Activated naive CD4-positive, alpha-beta T cell treated with anti-CD3 and anti-CD28 coated beads, Interleukin-2, amount 50 U/mL, for 72 hours (primary cell): ENCODE measurements around the gene TMEM132C. TPM values are rescaled to one million over a fixed set of nuclear protein-coding genes. Genes with fewer than 3 reads are reported as not detected.

Experiments
- ATAC-seq, 2 donors: fragments of 150-1000 bp; cut with Tn5 transposase; 2 replicates each; pipeline ENCODE4 v1.10.0; 2021; ENCODE audit warnings: mild to moderate bottlenecking in 2 of 2, moderate library complexity in 2 of 2
- DNase-seq, 2 donors: peaks; one replicate each; pipeline ENCODE4 v3.0.0; 2021 to 2022; ENCODE audit warnings: low spot score in 2 of 2
- H3K27ac Mint-ChIP-seq, 2 donors: one replicate each; pipeline ENCODE4 v1.8.0; 2022; ENCODE audit warnings: mild to moderate bottlenecking in 2 of 2, mixed read lengths in 2 of 2
- H3K36me3 Mint-ChIP-seq, 2 donors: one replicate each; pipeline ENCODE4 v1.8.0; 2022; ENCODE audit warnings: mixed read lengths in 2 of 2
- H3K9me3 Mint-ChIP-seq, 2 donors: one replicate each; pipeline ENCODE4 v1.8.0; 2022; ENCODE audit warnings: mixed read lengths in 2 of 2
- total RNA-seq, 2 donors: library from RNA; stranded (reverse); gene quantifications; one replicate each; pipeline ENCODE4 v1.2.3, GENCODE V29; 2022

TMEM132C gene
- total RNA-seq, 2 donors from 2014 or later, result not detected

DNA sequence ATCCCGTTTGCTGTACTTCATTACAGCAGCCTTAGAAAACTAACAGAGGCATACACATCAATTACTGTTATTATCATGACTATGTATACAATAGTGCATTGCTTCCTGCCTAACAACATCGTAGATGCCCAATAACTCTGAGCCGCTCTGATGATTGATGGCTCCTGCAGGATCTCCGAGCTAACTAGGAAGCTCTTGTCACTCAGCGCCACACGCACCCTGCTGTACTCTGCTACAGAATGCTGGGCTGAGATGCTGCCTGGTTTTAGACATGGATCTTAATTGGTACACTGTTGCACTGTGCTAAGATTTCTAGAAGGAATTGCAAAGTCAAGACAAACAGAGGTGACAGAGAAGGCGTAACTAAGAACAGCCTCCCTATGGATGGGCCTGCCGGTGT is 387.5 kb downstream of the TMEM132C start:
- no peak for ATAC-seq

DNA sequence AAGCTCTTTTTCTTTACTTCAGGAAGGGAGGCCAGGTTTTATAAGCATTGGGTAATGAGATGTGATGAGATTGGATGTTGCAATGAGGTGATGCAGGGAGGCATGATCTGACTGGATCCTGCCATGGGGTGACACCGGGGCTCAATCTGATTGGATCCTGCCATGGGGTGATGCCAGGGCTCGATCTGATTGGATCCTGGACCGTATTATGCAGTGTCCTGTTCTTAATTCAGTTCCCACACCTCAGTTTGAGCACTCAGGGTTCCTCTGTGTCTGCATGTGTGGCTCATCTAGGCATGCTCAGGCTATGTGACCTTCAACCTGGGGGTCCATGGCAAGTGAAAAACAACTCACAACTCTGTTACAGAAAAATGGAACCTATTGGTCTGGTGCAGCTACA is 390.4 kb downstream of the TMEM132C start:
- ATAC-seq (no peak), DNase-seq (no peak)
- Mint-ChIP-seq H3K27ac (no peak overlapping the region), H3K9me3 (no peaks in the 10 kb centered on the region), H3K36me3 (peaks cover 0 to 4% of the 10 kb centered on the region in 2 donors)

More for the DNA sequence above, 387.5 kb downstream of the TMEM132C start:
- peaks cover 0 to 4% of the 10 kb centered on the region in 2 donors for H3K9me3 Mint-ChIP-seq
- DNase-seq, result no peak
- H3K36me3 Mint-ChIP-seq, result peaks cover 0 to 10% of the 10 kb centered on the region in 2 donors
- H3K27ac Mint-ChIP-seq, result no peak overlapping the region

DNA sequence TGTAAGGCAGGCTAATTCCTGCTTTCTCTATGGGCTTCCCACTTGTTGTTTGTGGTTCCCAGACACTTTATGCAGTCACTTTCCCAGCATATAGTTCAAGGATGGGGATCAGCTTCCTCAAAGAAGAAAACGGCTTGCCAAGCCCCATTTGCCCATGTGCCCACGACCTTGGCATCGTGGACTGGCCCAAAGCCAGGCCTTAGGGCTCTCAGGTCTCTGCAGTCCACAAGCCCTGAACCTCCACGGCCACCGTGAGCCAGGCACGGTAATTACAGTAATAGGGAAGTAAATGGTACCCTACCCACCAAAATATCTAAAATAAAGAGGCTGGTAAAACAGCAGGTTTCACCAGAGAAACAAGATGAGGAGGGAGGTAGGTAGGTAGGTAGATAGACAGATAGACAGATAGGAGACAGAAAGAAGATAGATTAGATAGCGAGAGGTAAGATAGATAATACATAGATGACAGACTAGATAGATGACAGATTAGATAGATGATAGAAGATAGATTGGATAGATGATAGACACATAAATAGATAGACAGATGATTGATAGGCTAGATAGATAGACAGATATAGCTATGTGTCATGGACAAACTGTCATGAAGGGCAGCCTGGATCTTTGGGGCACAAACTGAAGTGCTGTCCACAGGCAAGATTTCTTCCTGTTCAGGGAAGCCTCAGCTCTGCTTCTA is 393.7 kb downstream of the TMEM132C start:
- Mint-ChIP-seq H3K9me3 (peaks cover 7 to 9% of the 10 kb centered on the region in 2 donors), H3K27ac (no peak overlapping the region), H3K36me3 (peaks cover 0 to 4% of the 10 kb centered on the region in 2 donors)
- no peak for DNase-seq
- ATAC-seq, result no peak

DNA sequence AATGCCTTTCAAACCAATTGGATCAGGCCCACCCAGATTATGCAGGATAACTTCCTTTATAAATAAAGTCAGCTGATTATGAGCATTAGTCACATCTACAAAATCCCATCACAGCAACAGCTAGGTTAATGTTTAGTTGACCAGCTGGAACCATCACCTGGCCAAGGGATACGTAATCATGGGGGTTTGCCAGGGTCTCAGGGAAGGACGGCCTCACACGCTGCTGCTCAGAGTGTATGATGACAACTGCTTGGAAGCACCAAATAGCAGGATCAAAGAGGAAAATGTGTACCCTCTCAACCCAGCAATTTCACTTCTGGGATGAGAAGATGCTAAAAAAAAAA is 394.2 kb downstream of the TMEM132C start:
- no peak for DNase-seq
- peaks cover 0 to 4% of the 10 kb centered on the region in 2 donors for H3K36me3 Mint-ChIP-seq
- no peak overlapping the region for H3K27ac Mint-ChIP-seq
- peaks cover 7 to 9% of the 10 kb centered on the region in 2 donors for H3K9me3 Mint-ChIP-seq
- no peak for ATAC-seq

DNA sequence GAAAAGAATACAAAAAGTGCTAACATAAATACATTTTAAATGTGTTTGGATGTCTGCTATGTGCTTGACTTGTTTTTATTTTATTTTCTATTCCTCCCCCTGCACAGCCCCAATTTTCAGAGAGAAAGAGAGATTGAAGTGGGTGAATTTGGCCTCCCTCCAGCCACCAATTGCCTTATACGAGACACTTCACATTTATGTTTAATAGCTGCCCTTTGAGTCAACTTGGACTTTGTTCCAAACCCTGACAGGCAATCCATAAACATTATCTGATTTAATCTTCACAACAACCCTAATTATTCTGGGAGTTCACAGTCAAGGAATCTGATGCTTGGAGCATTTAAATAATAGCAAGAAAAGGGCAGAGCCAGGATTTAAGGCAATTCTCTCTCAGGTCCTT is 395.1 kb downstream of the TMEM132C start:
- H3K27ac Mint-ChIP-seq, result no peak overlapping the region
- peaks cover 0 to 4% of the 10 kb centered on the region in 2 donors for H3K36me3 Mint-ChIP-seq

DNA sequence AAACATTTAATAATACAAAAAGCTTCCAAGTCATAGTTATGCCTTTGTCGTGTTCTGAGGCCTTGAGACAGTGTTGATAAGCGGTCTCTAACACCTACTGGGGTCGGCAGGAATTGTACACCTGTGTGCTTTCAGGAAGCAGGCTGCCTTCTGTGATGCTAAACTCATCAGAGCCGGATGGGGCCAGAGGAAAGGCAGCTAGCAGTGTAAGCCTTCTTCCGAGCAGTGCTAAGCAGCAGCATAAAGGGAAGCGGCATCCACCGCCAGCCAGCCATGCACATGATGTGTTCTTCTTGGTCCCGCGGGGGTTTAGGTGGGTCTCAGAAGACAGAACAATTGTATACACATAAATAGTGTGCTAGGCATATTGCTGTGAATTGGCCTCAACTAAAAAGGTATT is 397.5 kb downstream of the TMEM132C start:
- Mint-ChIP-seq H3K36me3 (no peaks in the 10 kb centered on the region), H3K9me3 (peaks cover 9 to 17% of the 10 kb centered on the region in 2 donors), H3K27ac (no peak overlapping the region)
- DNase-seq (no peak), ATAC-seq (no peak)

More for the DNA sequence above, 395.1 kb downstream of the TMEM132C start:
- ATAC-seq (no peak), DNase-seq (no peak)
- peaks cover 8 to 9% of the 10 kb centered on the region in 2 donors for H3K9me3 Mint-ChIP-seq

DNA sequence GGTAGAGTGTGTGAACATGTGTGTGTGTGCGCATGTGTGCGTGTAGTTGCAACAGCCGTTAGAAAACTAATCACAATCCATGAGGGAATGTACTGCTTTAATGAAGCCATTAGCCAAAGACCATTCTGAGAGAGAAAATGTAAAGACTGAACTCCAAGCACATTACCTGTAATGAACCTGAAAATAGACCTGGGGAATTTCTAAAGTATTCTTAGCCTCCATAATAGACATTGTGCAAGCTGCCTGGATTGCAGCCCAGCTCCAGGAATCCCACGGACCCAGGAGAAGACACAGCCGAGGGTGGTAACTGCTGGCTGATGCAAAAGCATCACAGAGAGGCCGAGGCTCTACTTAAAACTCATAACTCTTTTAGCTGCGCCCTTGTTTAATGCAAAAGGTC is 400.2 kb downstream of the TMEM132C start:
- no peak for DNase-seq
- no peaks in the 10 kb centered on the region for H3K36me3 Mint-ChIP-seq
- H3K9me3 Mint-ChIP-seq, result peaks cover 9 to 20% of the 10 kb centered on the region in 2 donors
- H3K27ac Mint-ChIP-seq, result no peak overlapping the region
- no peak for ATAC-seq

DNA sequence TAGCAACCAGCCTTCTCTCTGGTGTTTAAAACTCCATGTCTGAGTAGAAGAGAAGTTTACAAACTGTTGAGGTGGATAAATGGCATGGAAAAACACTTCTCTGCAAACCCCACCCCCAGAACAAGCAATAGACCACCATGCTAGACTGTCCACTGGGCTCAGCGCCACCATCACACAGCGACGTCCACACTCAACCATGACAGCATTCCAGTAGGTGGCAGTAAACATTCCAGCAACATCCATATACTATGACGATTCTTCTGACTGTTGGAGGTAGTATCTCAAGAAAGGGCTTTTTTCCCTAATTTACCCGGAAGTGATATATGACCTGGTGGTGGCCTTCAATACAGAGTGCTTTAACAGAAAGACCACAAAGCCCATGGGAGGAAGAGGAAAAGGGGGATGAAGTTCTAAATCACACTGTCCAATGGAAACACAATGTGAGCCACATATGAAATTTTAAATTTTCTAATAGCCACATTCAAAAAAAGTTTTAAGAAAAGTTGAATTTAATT is 404.6 kb downstream of the TMEM132C start:
- Mint-ChIP-seq H3K9me3 (peaks cover 0 to 18% of the 10 kb centered on the region in 2 donors), H3K36me3 (no peaks in the 10 kb centered on the region), H3K27ac (no peak overlapping the region)
- ATAC-seq (no peak), DNase-seq (no peak)

DNA sequence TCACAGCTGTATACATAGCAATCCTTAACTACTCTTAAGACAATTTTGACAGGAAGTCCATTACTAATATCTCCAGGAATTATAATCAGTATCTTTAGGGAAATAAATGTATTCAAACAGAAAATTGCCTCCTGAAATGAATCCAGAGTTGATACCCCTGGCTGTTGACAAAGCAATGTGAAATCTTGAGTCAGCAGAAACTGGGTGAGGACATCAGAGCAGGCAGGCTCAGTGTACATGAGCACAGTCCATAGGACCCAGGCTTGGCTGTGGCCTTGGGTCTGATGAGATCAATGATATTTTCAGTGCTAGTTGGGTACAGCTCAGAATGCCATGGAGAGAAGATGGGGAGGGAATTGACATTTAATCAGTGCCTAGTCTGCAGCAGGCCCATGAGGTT is 405.5 kb downstream of the TMEM132C start:
- peaks cover 0 to 13% of the 10 kb centered on the region in 2 donors for H3K9me3 Mint-ChIP-seq
- no peak for DNase-seq
- ATAC-seq, result no peak
- H3K36me3 Mint-ChIP-seq, result no peaks in the 10 kb centered on the region
- H3K27ac Mint-ChIP-seq, result no peak overlapping the region

DNA sequence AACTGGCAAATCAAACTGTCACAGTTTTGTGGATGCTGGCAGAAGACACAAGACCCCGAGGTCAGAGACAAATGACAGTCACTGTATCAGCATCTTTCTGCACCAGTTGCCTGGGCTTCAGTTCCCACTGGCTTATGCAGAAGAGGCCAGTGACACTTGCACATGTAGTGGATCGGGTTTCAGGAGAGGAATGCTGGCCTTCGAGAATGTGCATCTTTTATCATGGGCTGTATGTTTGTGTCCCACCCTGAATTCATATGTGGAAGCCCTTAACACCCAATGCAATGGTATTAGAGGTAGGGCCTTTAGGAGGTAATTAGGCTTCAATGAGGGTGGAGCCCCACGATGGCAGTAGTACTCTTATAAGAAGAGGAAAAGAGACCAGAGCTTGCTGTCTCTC is 405.9 kb downstream of the TMEM132C start:
- DNase-seq (no peak), ATAC-seq (no peak)

DNA sequence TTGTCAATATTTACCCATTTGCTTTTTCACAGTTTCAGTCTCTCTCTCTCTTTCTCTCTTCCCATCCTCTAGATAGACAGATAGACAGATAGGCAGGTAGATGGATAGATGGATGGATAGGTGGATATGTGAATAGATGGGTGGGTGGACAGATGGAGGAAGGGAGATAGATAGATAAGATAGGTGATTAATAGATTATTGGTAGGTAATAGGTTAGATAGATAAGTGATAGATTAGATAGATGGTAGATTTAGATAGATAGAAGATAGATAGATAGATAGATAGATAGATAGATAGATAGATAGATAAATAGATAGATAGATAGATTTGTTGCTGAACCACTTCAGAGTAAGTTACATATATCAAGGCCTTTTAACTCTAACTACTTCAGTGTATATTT is 408.6 kb downstream of the TMEM132C start:
- ATAC-seq, result no peak
- H3K27ac Mint-ChIP-seq, result no peak overlapping the region
- no peak for DNase-seq
- no peaks in the 10 kb centered on the region for H3K36me3 Mint-ChIP-seq
- peaks cover 0 to 4% of the 10 kb centered on the region in 2 donors for H3K9me3 Mint-ChIP-seq

More for the DNA sequence above, 405.9 kb downstream of the TMEM132C start:
- H3K27ac Mint-ChIP-seq, result no peak overlapping the region
- H3K36me3 Mint-ChIP-seq, result no peaks in the 10 kb centered on the region
- H3K9me3 Mint-ChIP-seq, result peaks cover 0 to 11% of the 10 kb centered on the region in 2 donors

DNA sequence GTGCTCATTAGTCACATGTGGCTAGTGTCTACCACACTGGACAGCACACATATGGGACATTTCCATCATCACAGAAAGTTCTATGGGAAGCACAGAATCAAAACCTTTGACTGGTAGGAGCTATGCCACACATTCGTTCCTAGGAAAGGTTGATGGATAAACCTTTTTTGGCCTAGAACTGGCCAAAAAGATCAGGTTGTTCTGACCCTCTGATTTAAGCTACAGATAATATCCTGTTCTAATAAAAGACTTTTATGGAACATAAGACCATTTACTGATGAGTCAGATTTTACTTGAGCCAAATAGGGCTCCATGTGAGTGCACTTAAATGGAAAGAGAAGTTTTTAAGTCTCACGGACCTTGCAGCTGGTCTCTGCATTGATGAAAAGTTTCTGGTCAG is 413.6 kb downstream of the TMEM132C start:
- Mint-ChIP-seq H3K27ac (no peak overlapping the region), H3K36me3 (peaks cover 0 to 5% of the 10 kb centered on the region in 2 donors), H3K9me3 (peaks cover 3 to 9% of the 10 kb centered on the region in 2 donors)
- DNase-seq, result no peak
- ATAC-seq, result no peak

DNA sequence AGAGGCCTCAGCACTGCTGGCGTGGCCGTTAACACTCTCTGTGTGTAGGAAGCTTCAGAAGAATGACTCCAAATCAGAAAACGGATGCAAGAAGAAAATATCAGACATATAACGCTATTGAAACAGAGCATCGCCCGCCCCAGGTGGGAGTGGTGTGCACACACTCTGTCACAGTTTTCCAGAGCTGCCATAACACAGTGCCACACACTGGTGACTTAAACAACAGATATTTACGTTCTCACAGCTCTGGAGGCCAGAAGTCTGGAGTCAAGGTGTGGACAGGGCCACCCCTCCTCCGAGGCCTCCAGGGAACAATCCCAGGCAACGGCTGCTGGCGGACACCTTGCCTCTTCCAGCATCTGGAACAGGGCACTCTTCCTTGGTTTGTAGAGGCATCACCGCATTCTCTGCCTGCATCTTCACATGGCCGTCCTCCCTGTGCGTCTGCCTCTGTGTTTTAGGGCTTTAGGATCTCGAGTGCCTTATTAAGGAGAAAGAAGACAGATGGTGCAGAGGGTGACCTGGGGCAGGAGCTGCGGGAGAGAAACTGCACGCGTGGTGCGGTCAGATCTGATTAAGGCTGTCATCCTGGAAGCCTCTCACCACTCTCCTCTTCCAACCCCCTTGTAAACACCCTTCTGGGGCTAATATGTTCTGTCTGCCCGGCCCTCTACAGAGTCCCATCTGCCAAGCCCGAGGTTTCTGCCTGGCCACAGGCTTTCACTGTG is 415.7 kb downstream of the TMEM132C start:
- DNase-seq, result no peak

DNA sequence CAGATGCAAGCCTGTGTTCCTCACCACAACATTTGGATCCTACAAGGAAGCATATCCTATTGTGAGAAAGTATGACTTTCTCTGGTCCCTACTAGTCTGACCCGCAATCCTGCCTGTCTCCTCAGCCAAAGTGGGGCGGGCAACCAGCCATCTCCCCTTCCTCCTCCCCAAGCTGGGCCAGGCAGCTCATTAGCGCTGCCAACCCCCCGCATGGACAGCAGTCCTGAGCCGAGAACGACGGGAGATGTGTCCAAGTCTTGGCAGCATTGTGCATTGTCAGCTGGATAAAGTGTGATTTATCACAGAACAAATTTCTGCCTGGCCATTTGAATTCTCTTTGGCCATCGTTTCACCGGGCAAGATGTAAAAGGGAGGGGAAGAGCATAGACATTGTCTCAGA is 417.4 kb downstream of the TMEM132C start:
- Mint-ChIP-seq H3K27ac (no peak overlapping the region), H3K9me3 (peaks cover 8 to 15% of the 10 kb centered on the region in 2 donors), H3K36me3 (peaks cover 0 to 11% of the 10 kb centered on the region in 2 donors)
- DNase-seq (no peak), ATAC-seq (no peak)

More for the DNA sequence above, 415.7 kb downstream of the TMEM132C start:
- peaks cover 8 to 12% of the 10 kb centered on the region in 2 donors for H3K9me3 Mint-ChIP-seq
- H3K27ac Mint-ChIP-seq, result no peak overlapping the region
- ATAC-seq, result no peak
- peaks cover 0 to 11% of the 10 kb centered on the region in 2 donors for H3K36me3 Mint-ChIP-seq

DNA sequence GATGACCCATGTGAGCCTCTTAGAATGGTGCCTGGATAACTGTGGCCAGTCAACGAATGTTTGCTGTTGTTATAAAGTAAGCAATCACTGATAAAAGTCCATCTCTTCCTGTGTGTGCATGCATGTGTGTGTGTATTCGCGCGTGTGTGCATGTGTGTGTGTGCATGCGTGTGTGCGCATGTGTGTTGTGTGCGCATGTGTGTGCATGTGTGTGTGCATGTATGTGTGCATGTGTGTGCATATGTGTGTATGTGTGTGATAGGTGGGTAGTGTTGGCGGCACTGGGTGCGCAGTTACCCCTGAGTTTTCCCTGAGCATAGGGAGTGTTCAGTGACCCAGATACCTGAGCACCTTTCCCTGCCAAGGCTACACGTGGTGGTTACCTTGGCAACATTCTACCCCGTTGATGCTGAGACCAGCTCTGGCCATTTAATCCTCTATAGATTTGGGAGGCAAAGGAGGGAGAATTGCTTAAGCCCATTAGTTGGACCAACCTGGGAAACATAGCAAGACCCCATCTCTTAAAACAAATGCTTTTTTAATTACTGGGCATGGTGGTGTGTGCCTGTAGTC is 419.0 kb downstream of the TMEM132C start:
- H3K27ac Mint-ChIP-seq, result no peak overlapping the region
- ATAC-seq (no peak), DNase-seq (no peak)
- H3K9me3 Mint-ChIP-seq, result peaks cover 8 to 15% of the 10 kb centered on the region in 2 donors
- peaks cover 0 to 11% of the 10 kb centered on the region in 2 donors for H3K36me3 Mint-ChIP-seq

DNA sequence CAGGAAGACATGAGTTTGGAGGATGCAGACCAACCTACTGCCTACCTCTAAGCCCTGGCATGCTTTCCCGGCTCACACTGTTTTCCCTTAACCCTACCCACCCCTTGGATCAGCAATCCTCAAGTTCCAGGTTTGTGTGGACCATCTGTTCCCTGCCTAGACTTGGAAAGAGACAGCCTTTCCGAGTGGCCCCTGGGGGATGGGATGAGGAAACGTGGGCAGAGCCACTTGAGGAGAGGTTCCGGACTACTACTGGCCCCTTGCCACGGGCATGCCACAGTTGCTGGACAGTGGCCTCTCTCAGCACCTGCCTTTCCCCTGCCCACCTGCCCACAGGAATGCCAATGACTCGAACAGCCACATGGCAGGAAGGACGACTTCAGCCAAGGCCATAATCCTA is 420.9 kb downstream of the TMEM132C start:
- DNase-seq (no peak), ATAC-seq (no peak)
- peaks cover 5 to 11% of the 10 kb centered on the region in 2 donors for H3K9me3 Mint-ChIP-seq
- H3K36me3 Mint-ChIP-seq, result peaks cover 0 to 6% of the 10 kb centered on the region in 2 donors
- no peak overlapping the region for H3K27ac Mint-ChIP-seq

DNA sequence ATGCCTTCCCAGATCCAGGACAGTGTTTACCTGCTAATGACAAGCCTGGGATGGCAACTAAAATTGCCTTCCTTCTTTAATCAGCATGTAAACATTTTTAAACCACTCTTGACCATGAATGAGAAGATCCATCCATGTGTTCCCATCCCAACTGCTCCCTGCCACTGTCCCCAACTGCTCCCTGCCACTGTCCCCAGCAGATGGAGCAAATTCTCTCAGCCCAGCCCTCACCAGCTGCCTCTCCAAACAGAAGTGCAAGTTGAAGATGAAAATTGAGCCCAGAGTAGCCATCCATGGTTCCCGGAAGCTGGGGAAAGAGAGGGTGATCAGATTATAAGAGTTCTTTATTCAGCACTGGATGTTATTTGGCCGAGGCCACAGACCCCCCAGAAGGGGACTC is 423.7 kb downstream of the TMEM132C start:
- H3K36me3 Mint-ChIP-seq, result peaks cover 0 to 6% of the 10 kb centered on the region in 2 donors
- ATAC-seq (no peak), DNase-seq (no peak)
- H3K27ac Mint-ChIP-seq, result no peak overlapping the region
- H3K9me3 Mint-ChIP-seq, result peaks cover 5 to 8% of the 10 kb centered on the region in 2 donors
